GM12874 (cell line): ENCODE data around the gene KIAA0930.

ENCODE experiments used
- CTCF ChIP-seq: IDR thresholded peaks from 2 replicates; pipeline ENCODE4 v1.5.1; 2011; ENCODE audit warnings: low read depth, mild to moderate bottlenecking, control low read depth, low read length, moderate library complexity; ENCODE audit not compliant: insufficient read depth

The KIAA0930 gene

DNA sequence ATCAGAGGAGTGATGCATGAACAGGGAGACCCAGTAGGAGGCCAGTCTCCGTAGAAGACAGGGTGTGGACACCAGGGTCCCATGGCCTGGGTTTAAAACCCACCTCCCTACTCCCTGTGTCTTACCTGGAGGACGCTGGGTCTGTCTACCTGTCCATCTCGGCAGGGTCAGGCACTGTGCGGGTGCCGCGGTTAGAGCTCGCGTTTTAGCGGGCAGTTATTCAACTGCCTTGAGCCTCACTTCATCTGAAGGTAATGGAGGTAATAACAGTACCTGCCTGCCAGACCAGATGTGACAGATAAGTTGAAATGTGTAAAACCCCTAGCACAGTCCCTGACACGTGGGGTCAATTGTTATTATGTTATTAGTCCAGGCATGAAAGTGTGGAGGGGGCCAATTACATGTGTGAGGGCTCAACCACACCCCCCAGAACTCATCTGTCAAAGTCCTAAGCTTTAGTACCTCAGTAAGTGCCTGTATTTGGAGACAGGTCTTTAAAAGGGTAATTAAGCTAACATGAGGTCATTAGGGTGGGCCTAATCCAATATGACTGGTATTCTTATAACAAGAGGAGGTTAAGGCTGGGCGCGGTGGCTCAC, 35.9 kb upstream of the KIAA0930 start:
- TF ChIP-seq CTCF, result no peak

GRCh38 chr22:45273452-45274075, 32.9 kb upstream of the KIAA0930 start:
- no peak for TF ChIP-seq CTCF

DNA sequence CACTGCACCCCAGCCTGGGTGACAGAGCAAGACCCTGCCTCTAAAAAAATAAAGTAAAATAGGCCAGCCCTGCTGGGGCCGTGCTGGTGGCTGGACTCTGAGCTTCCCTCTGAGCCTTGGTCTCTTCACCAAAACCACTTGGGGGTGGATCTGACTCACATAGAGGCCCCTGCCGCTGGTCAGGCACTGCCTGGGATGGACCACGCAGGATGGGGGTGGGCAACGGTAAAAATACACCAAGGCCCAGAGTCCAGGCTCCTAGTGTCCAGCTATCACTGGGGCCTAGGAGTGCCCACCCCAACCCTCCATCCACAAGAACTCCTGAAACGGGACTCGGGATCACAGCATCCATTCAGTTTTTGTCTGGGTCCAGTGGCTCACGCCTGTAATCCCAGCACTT, 31.8 kb upstream of the KIAA0930 start:
- TF ChIP-seq CTCF, result no peak

DNA sequence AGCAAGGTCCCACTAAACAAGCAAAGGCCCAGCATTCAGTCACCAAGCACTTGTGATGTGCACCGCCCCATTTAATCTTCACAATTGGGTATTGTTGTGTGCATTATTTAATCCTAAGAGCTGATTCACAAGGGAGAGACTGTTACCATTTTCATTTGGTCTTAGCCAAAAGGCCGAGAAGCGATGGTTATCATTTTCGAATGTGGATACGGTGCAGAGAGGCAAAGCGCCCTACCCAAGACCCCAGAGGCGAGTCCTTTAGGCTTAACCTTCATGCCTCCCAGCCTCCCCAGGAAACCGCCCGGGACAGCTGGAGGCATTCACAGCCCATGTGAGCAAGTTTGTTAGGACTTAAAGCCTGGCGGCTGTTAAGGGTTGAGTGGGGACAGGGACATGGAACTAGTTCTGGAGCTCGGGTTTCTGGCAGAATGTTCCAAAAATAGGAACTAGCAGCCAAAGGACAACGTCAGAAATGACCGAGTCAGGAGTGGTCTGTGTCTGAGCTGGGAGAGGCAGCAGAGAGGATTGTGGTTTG, 31.0 kb upstream of the KIAA0930 start:
- TF ChIP-seq CTCF, result no peak

GRCh38 chr22:45270095-45271020, 29.7 kb upstream of the KIAA0930 start:
- TF ChIP-seq CTCF, result no peak

DNA sequence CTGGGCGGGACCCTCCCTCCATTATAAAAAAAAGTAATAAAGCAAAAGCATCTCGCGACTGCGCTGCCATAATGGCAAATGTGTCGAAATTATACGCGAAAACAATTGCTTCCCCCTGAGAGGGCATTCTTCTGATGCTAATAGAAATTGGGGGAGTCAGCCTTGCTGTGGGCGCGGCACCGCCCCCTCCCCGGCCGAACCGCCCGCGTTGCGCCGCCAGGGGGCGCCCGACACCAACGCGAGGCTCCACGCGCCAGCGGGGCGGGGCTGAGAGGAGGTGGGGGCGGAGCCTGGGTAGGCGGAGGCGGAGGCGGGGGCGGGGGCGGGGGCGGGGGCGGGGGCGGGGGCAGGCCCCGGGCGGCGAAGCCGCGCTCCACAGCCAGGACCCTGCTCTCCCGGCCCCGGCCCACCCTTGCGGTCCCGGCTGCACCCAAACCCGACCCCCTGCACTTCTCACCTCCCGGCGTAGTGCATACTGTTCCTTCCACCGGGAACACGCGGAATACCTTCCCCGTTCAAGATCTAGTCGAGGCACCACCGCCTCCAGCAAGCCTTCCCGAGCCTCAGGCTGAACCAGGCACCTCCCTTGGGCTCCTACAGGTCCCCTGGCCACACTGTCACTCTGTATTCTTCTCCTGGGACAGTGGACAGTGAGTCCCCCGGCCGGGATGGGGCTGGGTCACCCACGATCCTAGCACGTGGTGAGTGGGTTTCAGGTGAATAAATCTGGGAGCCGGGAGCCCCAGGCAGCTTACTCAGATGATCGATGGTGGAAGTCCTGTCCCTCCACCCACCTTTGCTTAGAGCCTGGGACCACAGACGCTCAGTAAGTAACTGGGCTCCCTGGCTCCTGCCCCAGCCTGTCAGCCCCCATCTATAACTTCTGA, 28.5 kb upstream of the KIAA0930 start:
- TF ChIP-seq CTCF, result peak; percentile 88
